ENCODE data around the gene HMGN4. TPM values are rescaled to one million over a fixed set of nuclear protein-coding genes. Genes with fewer than 3 reads are reported as not detected.

Gene HMGN4
- polyA plus RNA-seq, 1 of the 3 experiments (the other 2 are of a cell fraction): 76.3 TPM

GRCh38 chr6:26578741-26579140, 40.6 kb downstream of the HMGN4 start:
- no peak for DNase-seq
- Histone ChIP-seq H3K4me1 (ENCODE audit: control insufficient read depth in 1 of 2, insufficient read depth in 2 of 2, low read depth in 1 of 2, low read length in 1 of 2) (no peaks in the 10 kb centered on the region), H3K27ac (ENCODE audit: low read depth in 2 of 2, low read length in 1 of 2) (no peak overlapping the region), H3K4me2 (no peak overlapping the region), H3K9ac (no peak overlapping the region), H4K20me1 (ENCODE audit: insufficient read depth) (no peaks in the 10 kb centered on the region), H3F3A (replicated peaks; ENCODE audit: insufficient read depth) (peaks cover 6% of the 10 kb centered on the region), H3K79me2 (ENCODE audit: insufficient read depth) (no peaks in the 10 kb centered on the region), H3K27me3 (ENCODE audit: insufficient read depth) (peaks cover 12% of the 10 kb centered on the region), H3K9me2 (no peaks in the 10 kb centered on the region), H3K9me3 (peaks cover 4% of the 10 kb centered on the region; the same call in 1 of the 2 replicates), H3K4me3 (ENCODE audit: low read depth in 2 of 2, low read length in 1 of 2) (no peak overlapping the region), H2AFZ (ENCODE audit: low read depth) (no peak overlapping the region), H3K36me3 (replicated peaks in 1 of 2; ENCODE audit: control insufficient read depth in 1 of 2, insufficient read depth in 2 of 2, low read length in 1 of 2) (no peaks in the 10 kb centered on the region)
- TF ChIP-seq EP300 (IDR thresholded peaks at IDR 0.05; ENCODE audit: borderline replicate concordance in 1 of 2, low read depth in 1 of 2, low read length in 1 of 2): no peak
- no peak for TF ChIP-seq TEAD4 (IDR thresholded peaks at IDR 0.05; ENCODE audit: borderline replicate concordance, insufficient read depth)
- no peak for TF ChIP-seq SMC3 (IDR thresholded peaks at IDR 0.05; ENCODE audit: low read depth, low read length)
- TF ChIP-seq MXI1 (IDR thresholded peaks at IDR 0.05; ENCODE audit: low read depth, low read length): no peak
- no peak for TF ChIP-seq IRF3 (IDR thresholded peaks at IDR 0.05; ENCODE audit: low read depth, low read length)
- TF ChIP-seq REST (IDR thresholded peaks at IDR 0.05; ENCODE audit: low read depth, low read length): no peak
- no peak for TF ChIP-seq MAX (IDR thresholded peaks at IDR 0.05; ENCODE audit: low read depth)
- no peak for TF ChIP-seq JUND (IDR thresholded peaks at IDR 0.05)
- TF ChIP-seq SIN3A (IDR thresholded peaks at IDR 0.05; ENCODE audit: borderline replicate concordance, low read depth, low read length): no peak
- no peak for TF ChIP-seq USF1 (IDR thresholded peaks at IDR 0.05; ENCODE audit: borderline replicate concordance, low read depth)
- TF ChIP-seq POLR2AphosphoS5 (IDR thresholded peaks at IDR 0.05; ENCODE audit: low read depth, low read length): no peak
- no peak for TF ChIP-seq CTCF (IDR thresholded peaks at IDR 0.05)
- no peak for TF ChIP-seq MEF2A (IDR thresholded peaks at IDR 0.05; ENCODE audit: borderline replicate concordance, low read depth)
- TF ChIP-seq FOSL2 (IDR thresholded peaks at IDR 0.05; ENCODE audit: borderline replicate concordance, low read depth): no peak
- no peak for TF ChIP-seq NRF1 (IDR thresholded peaks at IDR 0.05; ENCODE audit: low read depth, low read length)
- TF ChIP-seq RAD21 (IDR thresholded peaks at IDR 0.05; ENCODE audit: low read length): no peak
- TF ChIP-seq NFIC (IDR thresholded peaks at IDR 0.05; ENCODE audit: borderline replicate concordance): no peak
- no peak for TF ChIP-seq FOXJ3 (CRISPR knock-in tag; IDR thresholded peaks at IDR 0.05)
- 96% methylated on average over 1 of the region's 1 CpG for whole genome bisulfite sequencing (ENCODE audit: low lambda C conversion rate)
- ChIA-PET CTCF (interaction anchor here (12.1 kb wide), 1 partner anchor 14 kb away, joined by 183 read pairs; the partner anchor contains the start of gene ABT1), POLR2A (no interaction called here)

Measured in SK-N-SH (cell line).